GM12872 (cell line): ENCODE data around the gene OR2T5.
"Not testable (repeated sequence)": the region's sequence is repeated elsewhere in the genome, so short reads cannot be mapped to it uniquely, and the experiment has no call there.

Source experiments
- CTCF ChIP-seq: IDR thresholded peaks from 3 replicates; pipeline ENCODE4 v1.5.1; 2011; ENCODE audit warnings: low read depth, mild to moderate bottlenecking, low read length, moderate library complexity; ENCODE audit not compliant: insufficient read depth

OR2T5 gene

GRCh38 chr1:248488289-248488688 lies at the start of gene OR2T5:
Gene OR2T5, plus strand, starts transcription at chr1:248488589. Its CDS starts 0 bp downstream, at chr1:248488589.
- not testable (repeated sequence) for TF ChIP-seq CTCF

GRCh38 chr1:248445399-248445798 lies 43.0 kb upstream of the OR2T5 start, which contains the start of gene OR2T2:
Gene OR2T2, plus strand, starts transcription at chr1:248445637. Its CDS starts 7,161 bp downstream, at chr1:248452798.
- TF ChIP-seq CTCF: not testable (repeated sequence)

GRCh38 chr1:248471154-248471553 lies 17.2 kb upstream of the OR2T5 start:
- no peak for TF ChIP-seq CTCF

GRCh38 chr1:248473051-248473450 lies 15.3 kb upstream of the OR2T5 start, which contains the start of gene OR2T3:
Gene OR2T3, plus strand, starts transcription at chr1:248473351. Its CDS starts 0 bp downstream, at chr1:248473351.
- TF ChIP-seq CTCF: not testable (repeated sequence)

GRCh38 chr1:248507773-248508172 lies 19.4 kb downstream of the OR2T5 start, which contains the start of gene OR2G6:
Gene OR2G6, plus strand, starts transcription at chr1:248508073. Its CDS starts 13,574 bp downstream, at chr1:248521647.
- TF ChIP-seq CTCF: not testable (repeated sequence)

- TF ChIP-seq CTCF: no peak
Measured at GRCh38 chr1:248521856-248522255, 33.5 kb downstream of the OR2T5 start.
